GM21529 (cell line): Measurements from ENCODE around the gene SEPHS1.
"Not testable (repeated sequence)": the region's sequence is repeated elsewhere in the genome, so short reads cannot be mapped to it uniquely, and the experiment has no call there.

Experiments
- ATAC-seq: cut with Tn5 transposase; IDR thresholded peaks from one replicate; pipeline ENCODE4 v1.9.1; 2021; ENCODE audit not compliant: unreplicated experiment

The SEPHS1 gene

DNA sequence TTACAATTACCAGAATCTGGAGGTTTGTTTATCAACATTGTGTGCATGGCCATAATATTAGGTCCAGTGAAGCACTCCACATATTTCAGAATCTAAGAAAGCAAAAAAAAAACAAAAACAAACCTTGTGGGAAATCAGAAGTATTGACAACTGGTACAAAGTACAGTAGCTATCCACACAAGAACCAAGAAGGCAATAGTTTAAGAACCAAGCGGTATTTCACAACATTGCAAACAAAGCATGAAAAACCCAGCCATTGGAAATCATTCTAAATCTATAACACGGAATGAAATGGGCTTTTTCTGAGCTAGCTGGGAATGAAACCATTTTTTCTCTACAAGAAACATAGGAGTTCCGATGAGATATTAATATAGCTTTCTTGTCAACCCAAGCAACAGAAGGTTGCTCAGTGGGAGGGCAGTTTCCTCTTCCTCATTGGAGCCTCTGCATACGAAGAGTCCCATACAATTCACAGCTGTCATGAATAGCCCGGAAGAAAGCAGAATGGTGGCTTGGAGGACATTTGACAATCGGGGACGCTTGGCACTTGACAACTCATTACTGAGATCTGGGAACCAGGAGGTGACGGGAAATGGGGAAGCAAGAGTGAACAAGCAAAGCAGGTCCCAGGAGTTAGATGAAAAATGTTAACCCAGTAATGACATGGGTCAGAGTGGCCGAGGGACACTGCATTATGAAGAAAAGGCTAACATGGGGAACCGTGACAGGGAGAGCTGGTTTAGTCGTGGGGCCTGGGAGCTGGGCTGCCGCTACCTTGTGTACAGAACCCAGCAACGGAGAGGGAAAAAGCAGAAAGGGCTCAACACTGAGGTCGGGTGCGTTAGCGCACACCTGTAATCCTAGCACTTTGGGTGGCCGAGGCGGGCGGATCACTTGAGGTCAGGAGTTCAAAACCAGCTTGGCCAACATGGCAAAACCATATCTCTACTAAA is 56.0 kb downstream of the SEPHS1 start:
- ATAC-seq = no peak

DNA sequence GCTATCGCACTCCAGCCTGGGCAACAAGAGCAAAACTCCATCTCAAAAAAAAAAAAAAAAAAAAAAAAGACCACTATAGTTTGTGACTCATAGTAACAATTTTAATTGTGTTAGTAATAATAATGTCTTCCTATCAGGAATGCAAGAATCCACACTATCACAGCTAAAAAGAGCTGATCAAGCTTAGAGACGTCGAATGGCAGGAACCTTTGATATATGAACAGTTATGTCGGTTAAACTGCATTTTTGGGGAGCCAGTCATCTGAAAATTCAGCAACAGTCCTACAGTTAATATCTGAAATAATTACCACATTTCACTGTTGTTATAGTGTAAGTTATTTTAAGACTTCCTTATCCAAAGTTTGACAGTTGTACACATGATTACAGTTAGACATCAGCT is 57.0 kb downstream of the SEPHS1 start:
- ATAC-seq = no peak

DNA sequence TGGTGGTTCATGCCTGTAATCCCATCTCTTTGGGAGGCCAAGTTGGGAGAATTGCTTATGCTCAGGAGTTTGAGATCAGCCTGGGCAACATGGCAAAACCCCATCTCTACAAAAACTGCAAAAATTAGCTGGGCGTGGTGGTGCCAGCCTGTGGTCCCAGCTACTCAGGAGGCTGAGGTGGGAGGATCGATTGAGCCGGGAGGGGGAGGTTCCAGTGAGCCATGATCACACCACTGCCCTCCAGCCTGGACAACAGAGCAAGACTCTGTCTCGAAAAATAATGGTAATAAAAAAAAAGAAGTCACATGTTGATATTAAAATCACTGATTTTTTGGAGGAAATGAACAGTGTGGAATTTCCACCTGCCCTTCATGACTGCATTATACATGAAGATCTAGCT is 64.0 kb downstream of the SEPHS1 start:
- ATAC-seq = no peak

DNA sequence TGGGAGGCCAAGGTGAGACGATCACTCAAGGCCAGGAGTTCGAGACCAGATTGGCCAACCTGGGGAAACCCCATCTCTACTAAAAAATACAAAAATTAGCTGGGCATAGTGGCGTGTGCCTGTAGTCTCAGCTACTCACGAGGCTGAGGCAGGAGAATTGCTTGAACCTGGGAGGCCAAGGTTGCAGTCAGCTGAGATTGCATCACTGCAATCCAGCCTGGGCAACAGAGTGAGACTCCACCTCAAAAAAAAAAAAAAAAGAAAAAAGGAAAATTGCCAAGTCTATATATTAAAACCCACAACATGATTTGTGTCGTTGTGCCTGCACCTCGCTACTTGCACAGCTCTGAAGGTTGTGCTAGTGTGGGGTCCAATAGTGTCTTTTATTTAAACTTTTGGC is 65.7 kb downstream of the SEPHS1 start:
- not testable (repeated sequence) for ATAC-seq

GRCh38 chr10:13276749-13277365 is 71.2 kb downstream of the SEPHS1 start:
- ATAC-seq = no peak

DNA sequence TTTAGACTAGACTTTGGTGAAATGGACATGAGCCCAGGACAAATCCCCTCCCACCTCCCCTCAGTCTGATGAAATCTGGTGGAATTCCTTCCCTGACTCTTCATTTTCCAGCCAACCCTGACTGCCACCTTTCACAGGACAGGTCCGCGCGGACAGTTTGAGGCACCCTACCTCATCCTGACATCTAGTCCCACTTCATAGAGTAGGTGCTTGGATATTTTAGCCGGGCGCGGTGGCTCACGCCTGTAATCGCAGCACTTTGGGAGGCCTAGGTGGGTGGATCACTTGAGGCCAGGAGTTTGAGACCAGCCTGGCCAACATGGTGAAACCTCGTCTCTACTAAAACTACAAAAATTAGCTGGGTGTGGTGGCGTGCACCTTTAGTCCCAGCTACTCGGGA is 71.9 kb downstream of the SEPHS1 start:
- ATAC-seq = not testable (repeated sequence)

DNA sequence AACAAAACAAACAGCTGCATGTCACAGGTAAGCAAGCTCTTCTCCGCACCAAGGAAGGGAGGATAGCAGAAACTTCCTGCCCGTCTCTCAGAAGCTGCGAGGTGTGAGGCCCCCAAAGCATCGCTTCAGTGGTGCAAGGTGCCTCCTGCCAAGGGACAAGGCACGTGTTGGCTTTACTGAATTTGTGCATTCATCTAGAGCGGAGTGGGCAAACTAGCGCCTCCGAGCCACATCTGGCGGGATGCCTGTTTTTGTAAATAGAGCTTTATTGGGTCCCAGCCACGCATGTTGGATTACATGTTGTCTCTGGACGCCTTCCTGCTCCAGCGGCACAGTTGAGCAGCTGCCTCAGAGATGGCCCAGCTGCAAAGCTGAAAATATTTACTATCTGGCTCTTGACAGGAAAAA is 75.9 kb downstream of the SEPHS1 start:
- ATAC-seq = peak; percentile 42

DNA sequence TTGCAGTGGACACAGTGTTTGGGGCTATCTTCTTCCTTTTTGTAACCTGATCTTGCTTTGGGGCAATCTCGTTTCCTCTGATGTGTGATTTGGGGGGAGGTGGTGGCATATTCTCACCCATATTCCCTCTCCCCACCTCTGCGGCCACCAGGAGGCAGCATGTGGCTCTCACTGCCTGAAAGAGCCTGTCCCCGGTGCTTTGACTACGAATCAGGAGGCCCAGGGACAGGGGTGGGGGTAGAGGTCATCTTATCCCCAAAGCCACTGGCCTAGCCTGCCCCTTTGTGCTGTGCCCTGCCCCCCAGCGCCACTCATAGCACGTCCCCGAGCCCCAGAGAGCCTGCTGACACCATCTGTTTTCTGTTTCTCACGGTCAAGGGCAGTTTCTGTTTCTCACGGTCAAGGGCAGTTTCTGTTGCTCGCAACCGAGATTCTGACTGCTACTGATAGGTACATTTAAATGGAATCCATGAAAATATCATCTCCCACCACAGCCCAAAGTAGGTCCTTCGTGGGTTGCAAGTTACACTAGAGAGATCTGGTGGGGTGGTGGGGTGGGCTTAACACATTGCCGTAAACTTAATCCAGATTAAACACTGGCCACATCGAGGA is 76.4 kb downstream of the SEPHS1 start:
- ATAC-seq = peak; percentile 88

GRCh38 chr10:13270877-13271551 is 77.1 kb downstream of the SEPHS1 start:
- no peak for ATAC-seq

GRCh38 chr10:13268841-13269240 is 79.3 kb downstream of the SEPHS1 start:
- no peak for ATAC-seq

DNA sequence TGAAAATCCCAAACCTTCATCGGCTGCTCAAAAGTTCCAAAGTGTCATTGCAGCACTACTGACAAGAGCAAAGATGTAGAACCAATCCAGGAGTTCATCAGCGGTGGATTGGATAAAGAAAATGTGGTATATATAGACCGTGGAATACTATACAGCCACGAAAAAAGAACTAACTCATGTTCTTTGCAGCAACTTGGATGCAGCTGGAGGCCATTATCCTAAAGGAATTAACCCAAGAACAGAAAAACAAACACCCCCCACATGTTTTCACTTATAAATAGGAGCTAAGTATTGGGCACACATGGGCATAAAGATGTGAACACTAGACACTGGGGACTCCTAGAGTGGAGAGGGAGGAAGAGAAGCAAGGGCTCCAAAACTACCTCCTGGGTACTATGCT is 79.8 kb downstream of the SEPHS1 start:
- no peak for ATAC-seq
